A549 (cell line): ENCODE results near the gene HERC3. TPM values are rescaled to one million over a fixed set of nuclear protein-coding genes. Genes with fewer than 3 reads are reported as not detected.

ENCODE experiments used
- ATAC-seq, 2 experiments: fragments of 200-7000 bp in 1 of 2; fragments of >200 bp in 1 of 2; cut with Nextera tagmentation in 1 of 2; cut with Tn5 transposase in 1 of 2; 3 replicates each; pipeline versions ENCODE4 v1.8.0 to v1.9.1; 2018 to 2020; ENCODE audit warnings: mild to moderate bottlenecking in 1 of 2, moderate library complexity in 1 of 2
- CTCF ChIA-PET: fragments of 300-600 bp; sonication (Branson Sonifier 250); formaldehyde crosslinking; extraction: SDS; loops from one replicate; lab custom pipeline; 2021; ENCODE audit warnings: antibody characterized with exemption, inconsistent platforms; lab: Yijun Ruan, JAX
- POLR2A ChIA-PET: fragments of 350-600 bp; formaldehyde crosslinking; extraction: SDS; loops from one replicate; lab custom pipeline; 2021; ENCODE audit warnings: antibody characterized with exemption, inconsistent platforms; lab: Yijun Ruan, JAX
- DNase-seq, 2 experiments: peaks; one replicate each; pipeline versions ENCODE4 v3.0.0 to v3.0.0-alpha.2; 2011 to 2016; ENCODE audit warnings: low read depth in 1 of 2, low spot score in 1 of 2
- FAIRE-seq: peaks from 2 replicates; lab custom pipeline; 2011; peaks lifted over from hg19 to GRCh38; lab: Jason Lieb, UNC
- H3K27ac ChIP-seq, 2 experiments: fragments of >200 bp; sonication (Bioruptor Twin); formaldehyde crosslinking; 3 replicates each; pipeline ENCODE4 v1.5.1; 2016 to 2017
- H3K4me1 ChIP-seq: fragments of >200 bp; sonication (Bioruptor Twin); formaldehyde crosslinking; 3 replicates; pipeline ENCODE4 v1.6.1; 2016
- H3K4me2 ChIP-seq: fragments of >200 bp; sonication (Bioruptor Twin); formaldehyde crosslinking; 3 replicates; pipeline ENCODE4 v1.6.1; 2016
- H3K4me3 ChIP-seq: fragments of >200 bp; sonication (Bioruptor Twin); formaldehyde crosslinking; 3 replicates; pipeline ENCODE4 v1.5.1; 2016
- H3K9me3 ChIP-seq: fragments of >200 bp; sonication (Bioruptor Twin); formaldehyde crosslinking; 3 replicates; pipeline ENCODE4 v1.6.1; 2016
- BCL3 ChIP-seq: fragments of >200 bp; sonication (Bioruptor Twin); formaldehyde crosslinking; IDR thresholded peaks from 3 replicates; pipeline ENCODE4 v1.6.1; 2016
- CHD4 ChIP-seq: fragments of 200-600 bp; sonication (generic); IDR thresholded peaks from 2 replicates; pipeline ENCODE4 v1.6.1; 2016; ENCODE audit warnings: antibody characterized with exemption, mild to moderate bottlenecking, borderline replicate concordance
- E2F6 ChIP-seq: IDR thresholded peaks from 2 replicates; pipeline ENCODE4 v1.6.1; 2012; ENCODE audit warnings: low read depth, borderline replicate concordance
- GATA3 ChIP-seq: IDR thresholded peaks from 2 replicates; pipeline ENCODE4 v1.6.1; 2012; ENCODE audit warnings: borderline replicate concordance
- HDAC2 ChIP-seq: fragments of 200-600 bp; sonication (generic); IDR thresholded peaks from 2 replicates; pipeline ENCODE4 v1.6.1; 2016
- JUN ChIP-seq, 2 experiments: fragments of >200 bp; sonication (Bioruptor Twin); formaldehyde crosslinking; IDR thresholded peaks; 2 replicates in 1 of 2; 3 replicates in 1 of 2; pipeline ENCODE4 v1.6.1; 2016 to 2017
- KDM1A ChIP-seq: fragments of 200-600 bp; sonication (generic); IDR thresholded peaks from 2 replicates; pipeline ENCODE4 v1.6.1; 2016; ENCODE audit warnings: low read depth, mild to moderate bottlenecking
- MYC ChIP-seq: IDR thresholded peaks from 2 replicates; pipeline ENCODE4 v1.6.1; 2012; ENCODE audit warnings: mild to moderate bottlenecking, inconsistent platforms, low read length, improper control_type of control experiment, borderline replicate concordance
- PHF8 ChIP-seq: fragments of 200-600 bp; sonication (generic); IDR thresholded peaks from 2 replicates; pipeline ENCODE4 v1.6.1; 2016; ENCODE audit warnings: low read depth, mild to moderate bottlenecking, antibody characterized with exemption, moderate library complexity, borderline replicate concordance
- POLR2AphosphoS2 ChIP-seq: conservative IDR thresholded peaks from 2 replicates; pipeline ENCODE4 v1.6.1; 2012; ENCODE audit warnings: low read length, improper control_type of control experiment, inconsistent platforms
- RARB ChIP-seq: fragments of 250-450 bp; sonication (Bioruptor Pico); IDR thresholded peaks from 2 replicates; pipeline ENCODE4 v1.8.0; 2021; ENCODE audit warnings: mild to moderate bottlenecking, moderate library complexity
- RCOR1 ChIP-seq: fragments of 150-350 bp; IDR thresholded peaks from 2 replicates; pipeline ENCODE4 v1.6.1; 2014; ENCODE audit warnings: antibody characterized with exemption, low read length, low read depth
- TP53 ChIP-seq: fragments of 250-450 bp; sonication (Bioruptor Pico); IDR thresholded peaks from 2 replicates; pipeline ENCODE4 v1.5.0; 2021; ENCODE audit warnings: mild to moderate bottlenecking, moderate library complexity
- ZC3H11A ChIP-seq: fragments of 450-650 bp; IDR thresholded peaks from 2 replicates; pipeline ENCODE4 v1.6.1; 2014; ENCODE audit warnings: antibody characterized with exemption, mild to moderate bottlenecking
- ZFP36 ChIP-seq: fragments of 450-650 bp; IDR thresholded peaks from 2 replicates; pipeline ENCODE4 v1.6.1; 2014; ENCODE audit warnings: borderline replicate concordance; ENCODE audit not compliant: partially characterized antibody
- WGBS: methylation state at CpG from one replicate; pipeline ENCODE4 v1.1.6; 2017; ENCODE audit errors: missing lambda C conversion rate; 5-methylcytosine and 5-hydroxymethylcytosine counted together
- polyA plus RNA-seq, 4 experiments: library from polyadenylated mRNA; depleted of rRNA in 3 of 4; stranded (reverse); fragments of >200 nt; fragmentation: RNase III in 1 of 4; extraction: RNeasy Plus Mini Kit Qiagen cat#74134 plus additional on column Dnase treatment in 1 of 4; gene quantifications; 2 replicates in 3 of 4; 3 replicates in 1 of 4; pipeline ENCODE4 v1.2.3, GENCODE V29; 2011 to 2017
- TF ChIP-seq, protein P1 (sequence below): IDR thresholded peaks from 2 replicates; pipeline ENCODE4 v1.6.1; 2012
- TF ChIP-seq, protein P2 (sequence below): fragments of 250-450 bp; sonication (Bioruptor Pico); IDR thresholded peaks from 2 replicates; pipeline ENCODE4 v1.5.0; 2020; ENCODE audit warnings: low read depth, mild to moderate bottlenecking, moderate library complexity

HERC3 gene
- polyA plus RNA-seq, 2 of the 4 experiments (the other 2 are of a cell fraction), result 4.9 to 6.2 TPM

DNA sequence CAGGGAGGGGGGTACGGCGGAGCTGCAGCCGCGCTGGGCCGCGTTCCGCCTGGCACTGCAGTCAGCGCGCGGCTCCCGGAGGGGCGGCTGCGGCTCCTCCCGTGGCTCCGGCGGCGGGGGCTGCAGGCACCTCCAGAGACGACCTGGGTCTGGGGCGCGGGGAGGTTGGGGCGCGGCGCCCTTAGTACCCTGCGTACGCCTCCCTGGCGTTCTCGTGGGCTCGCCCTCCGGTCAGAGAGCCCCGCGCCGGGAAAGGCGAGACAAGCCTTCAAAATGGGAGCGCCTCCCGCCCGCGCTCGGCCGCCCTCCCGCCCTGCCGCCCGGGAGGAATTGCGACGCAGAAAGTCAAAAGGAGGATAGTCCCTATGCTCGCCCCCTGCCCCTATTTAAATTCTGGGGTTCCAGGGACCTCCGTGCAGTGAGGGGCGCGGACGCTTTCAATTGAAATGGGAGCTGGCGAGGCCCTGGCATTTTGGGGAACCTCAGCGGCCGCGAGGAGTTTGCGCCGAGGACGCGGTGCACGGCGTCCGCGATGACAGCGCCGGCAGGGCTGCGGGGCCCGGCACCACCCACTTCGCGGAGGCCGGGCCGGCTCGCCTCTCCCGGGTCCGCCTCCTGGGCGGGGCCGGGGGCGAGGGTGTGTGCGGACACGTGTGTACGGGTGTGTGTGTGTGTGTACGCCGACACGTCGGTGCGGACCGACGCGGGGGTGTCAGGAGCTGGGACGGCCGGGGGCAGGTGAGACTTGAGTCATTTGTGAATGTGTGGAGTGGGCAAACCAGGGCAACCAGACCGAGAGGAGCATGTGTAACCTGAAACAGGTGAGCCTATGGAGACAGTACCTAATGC, 544 bp downstream of the HERC3 start:
- peak overlapping the region; percentile 81 for H3K4me3 ChIP-seq
- DNase-seq, result peak; percentile 57 to 58
- ChIA-PET CTCF (interaction anchor here (0.6 to 3.5 kb wide), 6 partner anchors 8 to 374 kb away, joined by 3 to 17 read pairs (median 3); no protein-coding TSS in a partner anchor), POLR2A (interaction anchor here (1.8 to 1.9 kb wide), 2 partner anchors 20 to 30 kb away, joined by 4 to 5 read pairs; no protein-coding TSS in a partner anchor)
- H3K4me1 ChIP-seq, result peaks cover 4% of the 10 kb centered on the region; the same call in 1 of the 3 replicates
- H3K27ac ChIP-seq, result peak overlapping the region; percentile 72 to 83
- no peak for TF ChIP-seq JUN (IDR thresholded peaks at IDR 0.05)
- TF ChIP-seq BCL3, result no peak
- peak; percentile 40; the same call in 1 of the 2 replicates for TF ChIP-seq E2F6
- TF ChIP-seq POLR2AphosphoS2, result no peak
- no peak for TF ChIP-seq ZC3H11A
- no peak for TF ChIP-seq TP53 (CRISPR knock-in tag)
- TF ChIP-seq, protein P1, sequence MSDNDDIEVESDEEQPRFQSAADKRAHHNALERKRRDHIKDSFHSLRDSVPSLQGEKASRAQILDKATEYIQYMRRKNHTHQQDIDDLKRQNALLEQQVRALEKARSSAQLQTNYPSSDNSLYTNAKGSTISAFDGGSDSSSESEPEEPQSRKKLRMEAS, result peak; percentile 78
- peak; percentile 46; the same call in 1 of the 2 replicates for TF ChIP-seq PHF8
- TF ChIP-seq CHD4, result no peak
- FAIRE-seq, result no peak
- 2% methylated on average over 17 of the region's 89 CpGs for WGBS
- H3K4me2 ChIP-seq, result peak overlapping the region; percentile 94
- H3K9me3 ChIP-seq, result no peaks in the 10 kb centered on the region
- peak; percentile 92 to 94 for ATAC-seq

DNA sequence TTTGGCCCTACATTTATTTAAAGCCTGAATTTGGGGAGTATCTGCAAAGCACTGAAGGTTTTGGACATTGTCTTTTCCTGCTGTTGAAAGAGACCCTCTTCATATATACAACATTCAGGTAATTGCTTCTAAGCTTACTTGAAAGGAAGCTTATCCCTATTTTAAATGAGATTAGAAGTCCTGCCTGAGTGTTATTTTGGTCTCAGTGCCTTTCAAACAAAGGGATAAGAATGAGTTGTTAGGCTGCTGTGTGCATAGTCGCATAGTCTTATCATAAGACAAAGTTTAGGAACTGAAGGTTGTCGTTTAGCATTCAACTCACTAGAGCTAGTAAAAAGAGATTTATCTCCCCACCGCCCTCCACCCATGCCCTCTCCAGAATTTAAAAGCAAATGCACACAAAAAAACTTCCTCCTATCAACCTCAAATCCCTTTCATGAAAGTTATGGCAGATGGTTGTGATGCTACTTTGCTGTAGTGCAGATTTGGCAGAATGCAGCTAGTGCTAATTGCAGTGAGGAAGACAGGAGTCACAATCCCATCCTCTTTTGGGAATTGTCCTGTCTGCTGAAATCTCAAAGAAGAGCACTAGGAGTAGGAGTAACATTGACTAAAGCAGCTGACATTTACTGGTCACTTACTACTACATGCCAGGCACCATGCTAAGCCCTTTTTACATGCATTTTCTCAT, 5.8 kb downstream of the HERC3 start:
- no peaks in the 10 kb centered on the region for H3K9me3 ChIP-seq
- H3K27ac ChIP-seq, result no peak overlapping the region
- WGBS, result 83% methylated on average over 3 of the region's 3 CpGs
- CTCF ChIA-PET, result interaction anchor here (0.7 to 0.9 kb wide), 2 partner anchors 12 to 13 kb away, joined by 3 read pairs; no protein-coding TSS in a partner anchor
- no peak for TF ChIP-seq GATA3
- H3K4me2 ChIP-seq, result no peak overlapping the region
- H3K4me1 ChIP-seq, result peaks cover 11% of the 10 kb centered on the region; the same call in 1 of the 3 replicates
- H3K4me3 ChIP-seq, result no peak overlapping the region
- DNase-seq (no peak), ATAC-seq (no peak), FAIRE-seq (no peak)
- POLR2A ChIA-PET, result no interaction called here

- Histone ChIP-seq H3K4me1 (peaks cover 11% of the 10 kb centered on the region; the same call in 1 of the 3 replicates), H3K27ac (peak overlapping the region; percentile 13 to 49; a peak in 1 of 6 replicates), H3K4me2 (0 out of 3 replicates have a peak overlapping the region, but pooled peaks have one; percentile 47), H3K4me3 (no peak overlapping the region), H3K9me3 (no peaks in the 10 kb centered on the region)
- no peak for FAIRE-seq
- ChIA-PET CTCF (interaction anchor here (1.3 kb wide), 1 partner anchor 60 kb away, joined by 6 read pairs; no protein-coding TSS in a partner anchor), POLR2A (no interaction called here)
- peak in 1 of 2 experiments; percentile 16 for DNase-seq
- 64% methylated on average over 3 of the region's 3 CpGs for WGBS
- TF ChIP-seq RCOR1 (no peak), KDM1A (no peak)
- TF ChIP-seq, all 56 proteins: peak for 0
- no peak for ATAC-seq
Observed at GRCh38 chr4:88599298-88599697, 7.0 kb downstream of the HERC3 start.

DNA sequence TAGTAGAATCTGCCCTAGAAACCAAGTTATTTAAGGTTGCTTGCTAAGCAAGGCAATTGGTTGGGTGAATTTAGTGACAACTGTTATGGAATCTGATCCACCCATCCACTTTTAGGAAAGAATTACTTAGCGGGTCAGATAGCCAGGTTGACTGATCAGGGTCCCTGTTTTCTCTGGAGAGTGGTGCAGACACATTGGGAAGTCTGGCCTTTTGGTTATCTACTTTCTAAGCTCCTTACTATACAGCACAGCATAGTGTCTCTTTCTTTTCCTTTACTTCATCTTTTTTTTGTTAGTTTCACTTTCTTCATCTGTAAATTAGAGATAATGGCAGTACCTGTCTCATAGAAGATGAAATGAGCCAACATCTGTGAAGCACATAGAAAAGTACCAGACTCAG, 7.4 kb downstream of the HERC3 start:
- no peak for DNase-seq
- FAIRE-seq, result no peak
- Histone ChIP-seq H3K4me1 (peaks cover 11% of the 10 kb centered on the region; the same call in 1 of the 3 replicates), H3K4me3 (no peak overlapping the region), H3K9me3 (no peaks in the 10 kb centered on the region), H3K4me2 (peak overlapping the region; percentile 47), H3K27ac (peak overlapping the region; percentile 13 to 49; a peak in 2 of 6 replicates)
- 87% methylated on average over 1 of the region's 1 CpG for WGBS
- ATAC-seq, result no peak
- TF ChIP-seq HDAC2 (no peak), RARB (CRISPR knock-in tag) (no peak), ZFP36 (no peak), MYC (no peak)
- TF ChIP-seq, protein P2, sequence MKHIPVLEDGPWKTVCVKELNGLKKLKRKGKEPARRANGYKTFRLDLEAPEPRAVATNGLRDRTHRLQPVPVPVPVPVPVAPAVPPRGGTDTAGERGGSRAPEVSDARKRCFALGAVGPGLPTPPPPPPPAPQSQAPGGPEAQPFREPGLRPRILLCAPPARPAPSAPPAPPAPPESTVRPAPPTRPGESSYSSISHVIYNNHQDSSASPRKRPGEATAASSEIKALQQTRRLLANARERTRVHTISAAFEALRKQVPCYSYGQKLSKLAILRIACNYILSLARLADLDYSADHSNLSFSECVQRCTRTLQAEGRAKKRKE (CRISPR knock-in tag), result no peak
- POLR2A ChIA-PET, result no interaction called here
- CTCF ChIA-PET, result interaction anchor here (1.2 to 1.3 kb wide), 2 partner anchors 12 to 60 kb away, joined by 3 to 6 read pairs; no protein-coding TSS in a partner anchor
